Ramos (cell line): Measurements from ENCODE around the gene S100A8.
"Not testable (repeated sequence)": the region's sequence is repeated elsewhere in the genome, so short reads cannot be mapped to it uniquely, and the experiment has no call there.

ENCODE experiments used
- in situ Hi-C: fragments of 300-500 bp; cut with MboI; formaldehyde crosslinking; loops from one replicate; pipeline ENCODE4 v1.14.3; 2022; ENCODE audit warnings: low sequenced_read_pairs; ENCODE audit not compliant: unreplicated experiment

The S100A8 gene

GRCh38 chr1:153417136-153417888, 26.4 kb upstream of the S100A8 start:
- in situ Hi-C loops = no loop called here

- in situ Hi-C loops = no loop called here
These were observed 25.1 kb upstream of the S100A8 start, which contains the start of gene S100A7A for GRCh38 chr1:153415850-153416570. Gene S100A7A (plus strand): TSS chr1:153416520. CDS start chr1:153418083, 1,563 bp downstream.

DNA sequence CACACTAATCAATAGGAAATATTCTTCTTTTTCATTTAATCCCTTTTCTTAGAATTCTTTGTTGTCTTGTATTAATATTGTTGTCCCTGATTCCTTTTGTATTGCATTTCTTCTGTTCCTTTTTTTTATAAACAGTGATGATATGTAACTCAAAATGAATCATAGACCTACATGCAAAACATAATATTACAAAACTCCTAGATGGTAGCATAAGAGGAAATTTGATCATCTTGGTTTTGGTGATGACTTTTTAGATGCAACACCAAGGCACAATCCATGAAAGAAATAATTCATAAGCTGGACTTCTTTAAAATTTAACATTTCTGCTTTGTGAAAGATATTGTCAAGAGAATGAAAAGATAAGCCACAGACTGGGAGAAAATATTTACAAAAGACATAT, 23.1 kb upstream of the S100A8 start:
- in situ Hi-C loops = not testable (repeated sequence)

- in situ Hi-C loops = not testable (repeated sequence)
These were observed 16.4 kb upstream of the S100A8 start for GRCh38 chr1:153407274-153407673.

DNA sequence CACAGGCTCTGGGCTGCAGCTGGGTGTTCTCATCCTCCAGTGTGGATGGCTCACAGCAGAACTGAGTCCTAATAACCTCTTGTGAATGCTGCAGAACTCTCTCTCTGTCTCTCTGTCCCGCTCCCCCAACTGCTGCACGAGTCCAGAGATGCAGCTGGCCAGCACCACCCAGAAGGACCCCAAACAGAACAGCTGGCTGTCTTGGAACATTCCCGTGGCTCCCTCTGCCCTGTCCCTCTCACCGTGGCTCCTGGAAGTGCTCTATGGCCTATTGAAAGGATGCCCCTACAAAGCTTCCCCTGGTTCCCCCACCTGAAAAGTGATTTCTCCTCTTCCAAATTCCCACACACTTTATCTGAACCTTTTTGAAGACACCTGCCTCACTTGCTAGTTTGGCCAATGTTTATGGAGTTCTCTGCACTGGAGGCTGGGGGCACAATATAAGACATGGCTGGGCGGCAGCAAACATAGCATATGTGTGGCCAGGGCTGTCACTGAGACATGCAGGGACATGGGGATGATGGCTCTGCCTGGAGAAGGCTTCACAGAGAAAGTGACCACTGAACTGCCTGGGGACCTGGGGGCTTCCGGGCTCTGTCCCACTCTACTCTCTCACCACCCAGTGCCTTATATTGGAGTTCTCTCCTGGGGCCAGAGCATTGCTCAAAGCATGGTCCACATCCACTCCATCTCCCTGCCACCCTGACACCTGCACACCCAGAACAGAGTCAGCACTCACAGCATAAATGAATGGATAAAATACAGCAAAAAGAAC, 15.1 kb upstream of the S100A8 start:
- in situ Hi-C loops = not testable (repeated sequence)

GRCh38 chr1:153404768-153405167, 13.9 kb upstream of the S100A8 start:
- in situ Hi-C loops = no loop called here

- in situ Hi-C loops = no loop called here
These were observed 13.3 kb upstream of the S100A8 start for GRCh38 chr1:153404086-153404635.

GRCh38 chr1:153403421-153404085, 12.7 kb upstream of the S100A8 start:
- in situ Hi-C loops = no loop called here

- in situ Hi-C loops = no loop called here
These were observed 11.4 kb upstream of the S100A8 start for GRCh38 chr1:153402226-153402625.

DNA sequence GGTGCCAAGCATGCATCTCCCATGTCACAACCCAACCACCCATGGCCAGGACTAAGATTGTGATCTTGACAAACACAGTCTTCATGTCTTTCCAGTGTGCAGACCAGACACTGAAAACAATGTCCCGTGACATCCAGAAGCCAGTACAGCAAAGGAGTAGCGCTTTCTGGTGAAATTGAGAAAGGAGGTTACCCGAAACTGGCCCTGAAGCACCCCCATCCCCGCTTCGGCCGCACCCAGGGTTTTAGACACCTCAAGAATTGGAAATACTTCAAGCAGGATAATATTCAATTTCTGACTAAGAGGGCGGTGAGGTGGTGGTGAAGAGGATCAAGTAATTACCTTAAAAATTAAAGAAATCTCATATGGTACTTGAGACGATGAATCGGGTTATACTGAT, 10.6 kb upstream of the S100A8 start:
- in situ Hi-C loops = no loop called here

DNA sequence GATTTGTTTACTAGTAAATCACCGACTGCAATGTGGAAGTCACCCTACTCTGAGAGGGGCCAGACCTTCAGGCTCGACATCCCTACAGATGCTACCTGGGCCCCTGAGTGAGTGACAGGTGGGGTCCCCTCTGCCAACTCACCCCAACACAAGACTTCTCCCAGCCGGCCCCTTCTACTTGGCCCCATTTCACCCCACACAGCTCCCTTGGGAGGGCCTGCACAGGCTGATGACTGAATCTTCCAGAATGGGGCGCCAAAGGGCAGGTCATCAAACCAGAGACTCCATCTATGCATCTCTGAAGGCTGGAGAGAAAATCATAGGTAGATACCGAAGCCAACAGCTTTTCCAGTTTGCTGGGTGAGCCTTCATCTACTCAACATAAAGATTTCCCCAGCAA, 9.4 kb upstream of the S100A8 start:
- in situ Hi-C loops = no loop called here

GRCh38 chr1:153399401-153400055, 8.7 kb upstream of the S100A8 start:
- in situ Hi-C loops = no loop called here

DNA sequence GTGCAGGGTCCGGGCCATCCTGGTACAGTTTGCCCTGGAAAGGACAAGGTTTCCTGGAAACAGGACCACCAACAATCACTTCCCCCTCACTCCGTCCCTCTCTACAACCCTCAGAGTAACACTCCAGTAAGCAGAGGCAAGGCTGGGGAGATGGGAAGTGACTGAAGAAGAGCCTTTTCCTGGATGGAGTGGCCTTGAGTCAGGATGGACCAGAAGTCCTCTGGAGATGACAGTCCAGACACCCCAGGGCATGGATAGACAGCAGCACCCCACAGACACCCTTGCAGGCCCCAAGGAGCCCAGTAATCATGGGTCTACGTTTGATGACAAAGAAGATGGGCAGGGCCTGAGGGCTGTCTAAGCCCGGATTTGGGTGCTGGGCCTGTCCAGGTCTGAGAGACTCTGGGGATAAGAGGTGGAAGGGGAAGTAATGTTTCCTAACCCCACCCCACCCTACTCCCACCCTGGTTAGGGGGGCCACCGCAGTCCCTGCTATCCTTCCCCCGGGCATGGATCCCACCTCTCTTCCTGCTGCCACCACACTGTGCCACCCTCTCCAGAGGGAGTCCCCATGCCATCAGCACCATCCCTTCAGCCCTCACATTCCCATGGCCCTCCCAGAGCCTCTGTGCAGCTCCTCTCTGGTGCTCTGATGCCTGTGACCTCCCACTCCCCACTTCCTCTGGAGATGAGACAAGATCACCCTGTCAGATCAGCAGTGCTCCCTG, 7.2 kb upstream of the S100A8 start:
- in situ Hi-C loops = no loop called here

DNA sequence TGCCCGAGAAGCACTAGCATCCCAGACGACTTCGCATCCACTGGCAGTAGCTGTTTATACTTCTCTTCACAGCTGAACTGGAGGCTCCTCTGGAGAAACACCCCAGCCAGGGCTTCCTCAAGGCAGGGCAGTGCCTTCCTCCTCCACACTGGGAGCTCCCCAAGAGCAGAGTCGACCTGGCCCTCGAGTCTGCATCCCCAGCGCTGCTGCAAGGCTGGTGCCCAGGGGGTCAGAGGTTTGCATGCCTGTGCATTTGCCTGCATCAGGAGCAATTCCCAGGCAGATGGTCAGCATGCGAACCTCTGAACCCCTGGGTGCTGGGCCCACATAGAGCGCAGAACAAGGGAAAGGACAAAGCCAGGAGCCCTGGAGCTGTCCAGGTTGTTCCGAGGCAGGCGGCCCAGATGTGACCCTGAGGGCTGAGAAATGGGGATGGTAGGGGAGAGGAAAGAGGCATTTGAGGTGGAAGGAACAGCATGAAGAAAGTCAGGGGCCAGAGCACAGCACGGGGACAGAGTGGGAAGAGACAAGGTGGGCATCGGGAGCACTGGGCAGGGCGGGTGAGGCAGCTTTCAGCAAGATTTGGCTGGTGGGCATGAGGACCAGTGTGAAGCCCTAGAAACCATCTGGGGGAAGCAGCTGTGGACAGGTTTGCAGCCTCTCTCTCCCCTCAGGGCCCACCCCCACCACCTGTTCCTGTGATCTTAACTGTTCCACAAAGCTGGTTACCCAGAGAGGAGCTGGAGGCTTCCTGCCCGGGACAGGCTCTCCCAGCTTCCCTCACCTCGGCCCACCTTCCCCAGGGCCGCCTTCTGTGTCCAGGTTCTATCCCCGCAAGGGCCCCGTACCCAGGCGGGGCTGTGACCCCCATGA, 6.4 kb upstream of the S100A8 start:
- in situ Hi-C loops = no loop called here

DNA sequence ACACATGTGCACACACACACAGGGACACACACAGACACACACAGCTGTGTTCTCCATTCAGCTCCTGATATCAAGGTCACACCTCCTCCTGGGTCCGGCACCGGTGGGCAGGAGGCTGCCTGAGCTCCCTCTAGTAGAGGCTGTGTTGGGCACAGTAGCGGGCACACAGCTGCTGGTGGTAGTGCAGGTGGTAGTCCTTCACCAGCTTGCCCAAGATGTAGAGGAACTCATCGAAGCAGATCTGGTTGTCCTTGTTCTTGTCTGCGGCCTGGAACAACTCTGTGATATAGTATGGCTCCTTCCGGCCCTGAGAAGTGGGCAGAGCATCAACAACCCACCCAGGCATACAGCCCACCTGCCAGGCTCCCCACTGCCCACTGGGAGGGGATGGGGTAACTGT, 5.6 kb upstream of the S100A8 start:
- in situ Hi-C loops = no loop called here

GRCh38 chr1:153395776-153396175, 4.9 kb upstream of the S100A8 start:
- in situ Hi-C loops = no loop called here

DNA sequence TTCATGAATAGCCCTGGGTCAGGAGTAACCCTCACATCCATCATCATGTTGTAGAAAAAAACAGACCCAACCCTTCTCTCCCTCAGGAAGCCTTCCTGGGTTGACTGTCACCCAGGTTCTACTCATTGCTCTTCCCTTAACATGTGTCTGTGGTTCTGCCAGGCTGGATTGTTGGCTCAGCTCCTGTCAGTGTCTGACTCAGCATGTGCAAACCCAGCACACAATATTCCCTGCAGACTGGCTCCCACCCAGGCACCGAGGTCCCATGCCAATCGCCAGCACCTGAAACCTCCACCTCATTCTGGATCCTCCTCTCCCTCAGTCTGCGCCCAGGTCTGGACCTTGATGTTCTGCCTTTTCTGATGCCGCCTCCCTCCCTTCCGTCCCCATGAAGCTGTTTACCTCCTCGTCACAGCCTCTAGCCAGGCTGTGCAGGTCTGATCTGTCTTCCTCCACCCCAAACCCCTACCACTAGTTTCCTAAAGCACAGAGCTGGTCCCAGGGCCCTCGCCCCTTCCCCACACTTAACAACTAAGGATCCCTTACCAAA, 4.3 kb upstream of the S100A8 start:
- in situ Hi-C loops = no loop called here

DNA sequence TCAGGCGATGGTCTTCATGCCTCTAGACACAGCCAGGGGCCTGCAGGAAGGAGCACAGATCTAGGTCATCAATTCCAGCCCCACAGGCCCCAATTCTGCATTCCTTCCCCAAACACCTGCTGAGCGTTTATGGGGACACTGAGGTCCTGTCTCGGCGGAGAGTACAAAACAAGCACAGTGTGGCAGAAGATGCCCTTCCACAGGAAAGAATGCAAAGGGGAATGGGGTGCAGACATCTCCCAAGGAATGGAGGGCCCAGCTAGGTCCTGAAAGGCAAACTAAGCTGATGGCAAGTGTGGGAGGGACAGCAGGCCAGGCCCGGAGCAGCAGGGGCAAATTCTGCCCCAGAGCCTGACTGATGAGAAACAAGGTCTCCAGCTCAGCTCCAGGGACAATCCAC, 3.5 kb upstream of the S100A8 start:
- in situ Hi-C loops = no loop called here
